GM13977 (cell line): ENCODE measurements around the gene GDA.
"Not testable (repeated sequence)": the region's sequence is repeated elsewhere in the genome, so short reads cannot be mapped to it uniquely, and the experiment has no call there.

ENCODE experiments used
- DNase-seq: peaks from one replicate; pipeline ENCODE4 v3.0.0; 2012; ENCODE audit warnings: low spot score
- in situ Hi-C: fragments of 300-500 bp; cut with MboI; formaldehyde crosslinking; loops from one replicate; pipeline ENCODE4 v1.12.0; 2022; ENCODE audit warnings: low sequenced_read_pairs, low pct_unique_long_range_greater_than_20kb, mixed read lengths, inconsistent platforms; ENCODE audit not compliant: unreplicated experiment
- TF ChIP-seq, protein P1 (sequence below): IDR thresholded peaks from 2 replicates; pipeline ENCODE4 v1.5.1; 2012; ENCODE audit warnings: mild to moderate bottlenecking, control low read depth; ENCODE audit not compliant: insufficient read depth; ENCODE audit errors: extremely low read depth, missing control alignments

Gene GDA

DNA sequence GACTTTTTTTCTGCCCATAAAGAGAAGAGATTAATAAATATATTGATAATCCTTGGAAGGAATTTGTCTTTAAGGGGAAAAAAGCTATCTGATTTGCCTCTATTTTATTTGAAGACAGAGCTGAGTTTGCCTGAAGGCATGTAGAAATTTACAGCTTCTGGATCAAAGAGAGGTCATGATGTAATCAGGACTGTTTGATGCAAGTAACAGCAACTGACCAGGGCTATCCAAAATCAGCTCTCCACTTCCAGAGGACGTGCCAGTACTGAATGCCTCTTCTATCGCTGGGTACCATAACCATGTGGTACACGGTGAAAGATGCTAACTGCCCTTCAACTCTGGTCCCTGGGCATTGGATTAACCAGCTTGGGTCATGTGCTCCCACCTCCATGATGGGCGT is 125.2 kb downstream of the GDA start:
- TF ChIP-seq, protein P1, sequence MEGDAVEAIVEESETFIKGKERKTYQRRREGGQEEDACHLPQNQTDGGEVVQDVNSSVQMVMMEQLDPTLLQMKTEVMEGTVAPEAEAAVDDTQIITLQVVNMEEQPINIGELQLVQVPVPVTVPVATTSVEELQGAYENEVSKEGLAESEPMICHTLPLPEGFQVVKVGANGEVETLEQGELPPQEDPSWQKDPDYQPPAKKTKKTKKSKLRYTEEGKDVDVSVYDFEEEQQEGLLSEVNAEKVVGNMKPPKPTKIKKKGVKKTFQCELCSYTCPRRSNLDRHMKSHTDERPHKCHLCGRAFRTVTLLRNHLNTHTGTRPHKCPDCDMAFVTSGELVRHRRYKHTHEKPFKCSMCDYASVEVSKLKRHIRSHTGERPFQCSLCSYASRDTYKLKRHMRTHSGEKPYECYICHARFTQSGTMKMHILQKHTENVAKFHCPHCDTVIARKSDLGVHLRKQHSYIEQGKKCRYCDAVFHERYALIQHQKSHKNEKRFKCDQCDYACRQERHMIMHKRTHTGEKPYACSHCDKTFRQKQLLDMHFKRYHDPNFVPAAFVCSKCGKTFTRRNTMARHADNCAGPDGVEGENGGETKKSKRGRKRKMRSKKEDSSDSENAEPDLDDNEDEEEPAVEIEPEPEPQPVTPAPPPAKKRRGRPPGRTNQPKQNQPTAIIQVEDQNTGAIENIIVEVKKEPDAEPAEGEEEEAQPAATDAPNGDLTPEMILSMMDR = no peak
- in situ Hi-C loops = loop anchor here (5.0 to 25.0 kb wide), 2 partner anchors 237 to 462 kb away; no protein-coding TSS in a partner anchor
- DNase-seq = no peak

DNA sequence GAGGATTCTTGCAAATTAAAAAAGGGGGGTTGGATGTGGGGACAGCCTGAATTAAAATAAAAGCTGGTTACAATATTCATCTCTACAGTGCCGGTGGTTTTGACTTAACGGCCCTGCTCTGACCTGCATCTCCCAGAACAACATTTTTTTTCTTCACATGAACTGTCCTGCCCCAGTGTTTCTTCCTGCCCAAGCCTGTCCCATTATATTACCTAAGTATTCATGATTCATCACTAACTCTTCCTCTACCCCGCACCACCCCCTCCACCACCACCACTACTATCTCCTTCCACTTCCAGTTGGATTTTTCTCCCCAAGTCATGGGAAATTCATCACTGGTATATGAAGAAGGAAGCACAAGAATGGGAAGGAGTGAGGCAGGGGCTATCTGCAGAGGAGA is 125.7 kb downstream of the GDA start:
- no peak for DNase-seq
- in situ Hi-C loops = loop anchor here (5.0 to 25.0 kb wide), 3 partner anchors 238 to 537 kb away; no protein-coding TSS in a partner anchor
- TF ChIP-seq, protein P1 = no peak

DNA sequence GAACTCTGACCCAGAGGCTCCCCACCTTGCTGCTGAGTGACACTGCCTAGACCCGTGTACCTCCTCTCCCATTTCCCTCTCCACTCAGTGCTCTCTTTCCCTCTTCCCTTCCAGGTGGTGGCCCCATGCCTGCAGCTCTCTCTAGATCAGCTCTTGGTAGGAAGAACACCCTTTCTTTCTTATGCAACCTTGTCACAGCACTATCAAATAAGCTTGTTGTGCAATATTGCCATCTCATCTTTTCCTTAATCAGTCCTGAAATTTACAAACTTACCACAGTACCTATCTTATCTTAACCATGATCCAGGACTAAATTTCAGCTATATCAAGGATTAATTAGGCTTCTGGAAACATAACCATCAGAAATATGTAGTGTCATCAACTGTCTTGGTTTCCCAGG is 127.2 kb downstream of the GDA start:
- in situ Hi-C loops = loop anchor here (25.0 kb wide), 1 partner anchor 536 kb away; no protein-coding TSS in a partner anchor
- no peak for DNase-seq
- TF ChIP-seq, protein P1 = no peak

DNA sequence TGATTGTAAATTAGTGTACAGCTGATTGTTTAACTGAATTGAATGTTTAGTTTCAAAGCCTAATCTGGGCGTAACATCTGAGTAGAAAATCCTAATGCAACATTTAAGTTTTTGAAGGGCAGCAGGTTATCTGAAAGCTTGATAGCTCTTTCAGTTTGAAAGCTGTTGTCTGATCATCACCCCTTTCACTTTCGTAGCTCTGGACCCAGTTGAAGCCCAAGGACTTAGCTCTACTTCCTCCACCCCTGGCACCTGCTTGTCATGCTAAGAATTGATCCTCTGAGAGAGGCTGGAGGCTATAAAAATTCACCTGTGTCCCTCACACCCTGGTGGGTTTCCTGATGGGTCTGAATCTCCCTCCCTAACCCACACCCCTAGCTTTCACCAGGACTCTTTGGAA is 129.7 kb downstream of the GDA start:
- TF ChIP-seq, protein P1 = no peak
- DNase-seq = no peak
- in situ Hi-C loops = loop anchor here (25.0 kb wide), 1 partner anchor 533 kb away; no protein-coding TSS in a partner anchor

DNA sequence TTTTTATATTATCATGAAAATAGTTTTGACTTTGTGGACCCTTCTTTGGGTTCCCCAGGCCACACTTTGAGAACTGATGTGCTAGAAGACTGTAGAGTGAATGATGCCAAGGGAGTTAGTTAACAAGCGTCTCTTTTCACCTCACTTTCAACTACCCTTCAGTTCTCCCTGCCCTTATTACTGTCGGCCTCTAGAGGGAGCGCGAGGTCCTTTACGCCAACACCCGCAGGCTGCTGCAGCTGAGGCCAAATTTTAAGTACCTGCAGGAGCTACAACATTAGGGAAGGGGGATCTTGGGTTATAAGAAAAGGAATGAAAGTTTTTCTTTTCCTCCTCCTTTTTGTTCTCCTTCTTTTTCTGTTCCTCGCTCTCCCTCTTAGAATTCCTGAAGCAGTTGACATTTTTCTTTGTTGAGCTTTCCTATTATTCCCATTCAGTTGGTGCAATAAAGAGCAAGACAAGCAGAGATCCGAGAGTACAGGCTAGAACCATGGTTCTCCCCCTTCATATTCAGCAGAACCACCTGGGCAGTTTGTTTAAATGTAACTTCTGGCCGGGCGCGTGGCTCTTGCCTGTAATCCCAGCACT is 131.8 kb downstream of the GDA start:
- peak; percentile 73 for DNase-seq
- in situ Hi-C loops = loop anchor here (10.0 to 25.0 kb wide), 2 partner anchors 314 to 531 kb away; no protein-coding TSS in a partner anchor
- TF ChIP-seq, protein P1 = peak; percentile 97

DNA sequence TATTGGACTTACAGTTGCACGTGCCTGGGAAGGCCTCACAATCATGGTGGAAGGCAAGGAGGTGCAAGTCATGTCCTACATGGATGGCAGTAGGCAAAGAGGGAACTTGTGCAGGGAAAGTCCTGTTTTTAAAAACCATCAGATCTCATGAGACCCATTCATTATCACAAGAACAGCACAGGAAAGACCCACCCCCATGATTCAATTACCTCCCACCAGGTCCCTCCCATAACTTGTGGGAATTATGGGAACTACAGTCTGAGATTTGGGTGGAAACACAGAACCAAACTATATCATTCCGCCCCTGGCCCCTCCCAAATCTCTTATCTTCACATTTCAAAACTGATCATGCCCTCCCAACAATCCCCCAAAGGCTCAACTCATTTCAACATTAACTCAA is 140.2 kb downstream of the GDA start:
- TF ChIP-seq, protein P1 = no peak
- in situ Hi-C loops = loop anchor here (10.0 to 25.0 kb wide), 2 partner anchors 305 to 523 kb away; no protein-coding TSS in a partner anchor
- no peak for DNase-seq

DNA sequence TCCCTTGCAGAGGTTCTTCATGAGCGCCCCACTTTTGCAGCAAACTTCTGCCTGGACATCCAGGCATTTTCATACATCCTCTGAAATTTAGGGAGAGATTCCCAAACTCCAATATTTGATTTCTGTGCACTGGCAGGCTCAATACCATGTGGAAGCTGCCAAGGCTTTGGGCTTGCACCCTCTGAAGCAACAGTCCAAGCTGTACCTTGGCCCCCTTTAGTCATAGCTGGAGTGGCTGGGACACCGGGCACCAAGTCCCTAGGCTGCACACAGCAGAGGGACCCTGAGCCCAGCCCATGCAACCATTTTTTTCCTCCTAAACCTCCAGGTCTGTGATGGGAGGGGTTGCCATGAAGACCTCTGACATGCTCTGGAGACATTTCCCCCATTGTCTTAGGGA is 141.1 kb downstream of the GDA start:
- no peak for DNase-seq
- TF ChIP-seq, protein P1 = no peak
- in situ Hi-C loops = loop anchor here (25.0 kb wide), 1 partner anchor 522 kb away; no protein-coding TSS in a partner anchor

DNA sequence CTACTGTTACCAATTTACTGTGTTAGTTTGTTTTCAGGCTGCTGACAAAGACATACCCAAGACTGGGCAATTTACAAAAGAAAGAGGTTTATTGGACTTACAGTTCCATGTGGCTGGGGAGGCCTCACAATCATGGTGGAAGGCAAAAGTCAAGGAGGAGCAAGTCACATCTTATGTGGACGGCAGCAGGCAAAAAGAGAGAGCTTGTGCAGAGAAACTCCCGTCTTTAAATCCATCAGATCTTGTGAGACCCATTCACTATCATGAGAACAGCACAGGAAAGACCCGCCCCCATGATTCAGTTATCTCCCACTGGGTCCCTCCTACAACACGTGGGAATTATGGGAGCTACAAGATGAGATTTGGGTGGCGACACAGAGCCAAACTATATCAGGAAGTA is 142.3 kb downstream of the GDA start:
- in situ Hi-C loops = loop anchor here (25.0 kb wide), 1 partner anchor 521 kb away; no protein-coding TSS in a partner anchor

More for the DNA sequence above, 142.3 kb downstream of the GDA start:
- not testable (repeated sequence) for DNase-seq
